Vagina (tissue), 2 donors: Measurements from ENCODE around the gene FBXO2. TPM values are rescaled to one million over a fixed set of nuclear protein-coding genes. Genes with fewer than 3 reads are reported as not detected.
"Not testable (repeated sequence)": the region's sequence is repeated elsewhere in the genome, so short reads cannot be mapped to it uniquely, and the experiment has no call there.

Experiments used
- DNase-seq, 2 donors: peaks; one replicate each; pipeline ENCODE4 v3.0.0-alpha.2; 2017; ENCODE audit errors: extremely low spot score in 2 of 2
- H3K27ac ChIP-seq: fragments of 200-600 bp; sonication (generic); one replicate; pipeline ENCODE4 v1.5.1; 2019
- H3K27me3 ChIP-seq: fragments of 200-600 bp; sonication (generic); one replicate; pipeline ENCODE4 v1.5.1; 2019
- H3K36me3 ChIP-seq, 2 donors: fragments of 200-600 bp; sonication (generic); one replicate each; pipeline ENCODE4 v1.5.1; 2017 to 2019
- H3K4me1 ChIP-seq: fragments of 200-600 bp; sonication (generic); one replicate; pipeline ENCODE4 v1.5.1; 2019
- H3K4me3 ChIP-seq, 2 donors: fragments of 200-600 bp; sonication (generic); 1 replicate in 1 of 2; 2 replicates in 1 of 2; pipeline ENCODE4 v1.5.1; 2016 to 2019
- H3K9me3 ChIP-seq: fragments of 200-600 bp; sonication (generic); one replicate; pipeline ENCODE4 v1.5.1; 2019
- POLR2A ChIP-seq, 2 donors: fragments of 450-650 bp; IDR thresholded peaks; one replicate each; pipeline ENCODE4 v1.6.1; 2017; ENCODE audit warnings: antibody characterized with exemption in 2 of 2, mild to moderate bottlenecking in 2 of 2, moderate library complexity in 2 of 2
- POLR2AphosphoS5 ChIP-seq, 2 donors: sonication (generic); formaldehyde crosslinking; IDR thresholded peaks; one replicate each; pipeline ENCODE4 v1.9.0; 2017; ENCODE audit warnings: antibody characterized with exemption in 2 of 2, mild to moderate bottlenecking in 2 of 2, low read depth in 1 of 2; ENCODE audit not compliant: insufficient read depth in 1 of 2
- intact Hi-C: fragments of 100-400 bp; cut with DNase I; formaldehyde crosslinking; loops from one replicate; pipeline ENCODE4 v1.15.1; 2023
- total RNA-seq: library from RNA; depleted of rRNA; stranded (reverse); fragments of >200 nt; gene quantifications from one replicate; pipeline ENCODE4 v1.2.3, GENCODE V29; 2016
- TF ChIP-seq, protein P1 (sequence below), 3 experiments: fragments of 450-650 bp in 2 of 3; fragments of 200-600 bp in 1 of 3; sonication (generic) in 1 of 3; IDR thresholded peaks; one replicate each; pipeline ENCODE4 v1.5.1; 2017 to 2019; ENCODE audit warnings: antibody characterized with exemption in 3 of 3, mild to moderate bottlenecking in 2 of 3, moderate library complexity in 2 of 3

The FBXO2 gene
- total RNA-seq, 1 donor from 2014 or later: 27.3 TPM

- Histone ChIP-seq H3K9me3 (no peaks in the 10 kb centered on the region), H3K4me1 (no peaks in the 10 kb centered on the region), H3K27ac (no peak overlapping the region), H3K27me3 (no peaks in the 10 kb centered on the region), H3K4me3 (no peak overlapping the region), H3K36me3 (no peaks in the 10 kb centered on the region)
- DNase-seq: no peak
- intact Hi-C loops: loop anchor here (10.0 kb wide), 1 partner anchor 287 kb away; no protein-coding TSS in a partner anchor
- TF ChIP-seq, protein P1, sequence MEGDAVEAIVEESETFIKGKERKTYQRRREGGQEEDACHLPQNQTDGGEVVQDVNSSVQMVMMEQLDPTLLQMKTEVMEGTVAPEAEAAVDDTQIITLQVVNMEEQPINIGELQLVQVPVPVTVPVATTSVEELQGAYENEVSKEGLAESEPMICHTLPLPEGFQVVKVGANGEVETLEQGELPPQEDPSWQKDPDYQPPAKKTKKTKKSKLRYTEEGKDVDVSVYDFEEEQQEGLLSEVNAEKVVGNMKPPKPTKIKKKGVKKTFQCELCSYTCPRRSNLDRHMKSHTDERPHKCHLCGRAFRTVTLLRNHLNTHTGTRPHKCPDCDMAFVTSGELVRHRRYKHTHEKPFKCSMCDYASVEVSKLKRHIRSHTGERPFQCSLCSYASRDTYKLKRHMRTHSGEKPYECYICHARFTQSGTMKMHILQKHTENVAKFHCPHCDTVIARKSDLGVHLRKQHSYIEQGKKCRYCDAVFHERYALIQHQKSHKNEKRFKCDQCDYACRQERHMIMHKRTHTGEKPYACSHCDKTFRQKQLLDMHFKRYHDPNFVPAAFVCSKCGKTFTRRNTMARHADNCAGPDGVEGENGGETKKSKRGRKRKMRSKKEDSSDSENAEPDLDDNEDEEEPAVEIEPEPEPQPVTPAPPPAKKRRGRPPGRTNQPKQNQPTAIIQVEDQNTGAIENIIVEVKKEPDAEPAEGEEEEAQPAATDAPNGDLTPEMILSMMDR (IDR thresholded peaks at IDR 0.05): no peak
- TF ChIP-seq POLR2A (IDR thresholded peaks at IDR 0.05): no peak
- TF ChIP-seq POLR2AphosphoS5 (IDR thresholded peaks at IDR 0.05; ENCODE audit: insufficient read depth in 1 of 2, low read depth in 1 of 2): no peak
Observed at GRCh38 chr1:11611638-11612327, 42.4 kb downstream of the FBXO2 start.

DNA sequence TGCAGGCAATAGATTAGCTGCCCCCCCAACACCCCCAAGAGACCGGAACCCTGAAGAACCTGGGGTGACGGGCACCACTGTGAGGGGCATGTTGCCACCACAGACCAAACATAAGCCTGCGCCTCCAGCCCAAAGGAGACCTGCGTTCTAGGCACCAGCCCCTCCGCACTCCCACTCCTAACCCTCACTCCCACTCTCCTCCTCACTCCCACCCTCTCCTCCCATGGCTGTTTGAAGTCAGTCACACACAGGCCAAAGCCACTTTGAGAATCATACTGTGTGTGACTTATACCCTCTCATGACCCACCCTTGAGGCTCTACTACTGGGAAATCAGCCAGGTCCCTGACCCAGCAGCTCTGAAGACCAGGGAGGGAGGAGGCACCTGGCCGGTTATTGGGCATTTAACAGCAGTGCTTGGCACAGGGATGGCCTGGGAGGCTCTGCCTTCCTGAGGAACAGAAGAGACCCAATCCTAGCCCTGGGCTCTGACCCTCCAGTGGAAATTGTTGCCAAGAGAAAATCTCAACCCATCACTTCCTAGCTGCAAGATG, 43.5 kb downstream of the FBXO2 start:
- no peaks in the 10 kb centered on the region for H3K27me3 ChIP-seq
- no peak overlapping the region for H3K4me3 ChIP-seq
- TF ChIP-seq, protein P1 (IDR thresholded peaks at IDR 0.05): no peak
- TF ChIP-seq POLR2AphosphoS5 (IDR thresholded peaks at IDR 0.05; ENCODE audit: insufficient read depth in 1 of 2, low read depth in 1 of 2) (no peak), POLR2A (IDR thresholded peaks at IDR 0.05) (no peak)
- H3K27ac ChIP-seq: no peak overlapping the region
- no peak for DNase-seq
- no peaks in the 10 kb centered on the region for H3K4me1 ChIP-seq
- no peaks in the 10 kb centered on the region for H3K36me3 ChIP-seq
- no peaks in the 10 kb centered on the region for H3K9me3 ChIP-seq
- intact Hi-C loops: loop anchor here (10.0 kb wide), 1 partner anchor 286 kb away; no protein-coding TSS in a partner anchor

DNA sequence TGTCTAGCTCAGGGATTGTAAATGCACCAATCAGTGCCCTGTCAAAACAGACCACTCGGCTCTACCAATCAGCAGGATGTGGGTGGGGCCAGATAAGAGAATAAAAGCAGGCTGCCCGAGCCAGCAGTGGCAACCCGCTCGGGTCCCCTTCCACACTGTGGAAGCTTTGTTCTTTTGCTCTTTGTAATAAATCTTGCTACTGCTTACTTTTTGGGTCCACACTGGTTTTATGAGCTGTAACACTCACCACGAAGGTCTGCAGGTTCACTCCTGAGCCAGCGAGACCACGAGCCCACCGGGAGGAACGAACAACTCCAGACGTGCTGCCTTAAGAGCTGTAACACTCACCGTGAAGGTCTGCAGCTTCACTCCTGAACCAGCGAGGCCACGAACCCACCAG, 44.9 kb downstream of the FBXO2 start:
- H3K36me3 ChIP-seq, DNase-seq, H3K4me3 ChIP-seq, H3K27me3 ChIP-seq, intact Hi-C loops, H3K9me3 ChIP-seq, H3K27ac ChIP-seq, H3K4me1 ChIP-seq: not testable (repeated sequence)

DNA sequence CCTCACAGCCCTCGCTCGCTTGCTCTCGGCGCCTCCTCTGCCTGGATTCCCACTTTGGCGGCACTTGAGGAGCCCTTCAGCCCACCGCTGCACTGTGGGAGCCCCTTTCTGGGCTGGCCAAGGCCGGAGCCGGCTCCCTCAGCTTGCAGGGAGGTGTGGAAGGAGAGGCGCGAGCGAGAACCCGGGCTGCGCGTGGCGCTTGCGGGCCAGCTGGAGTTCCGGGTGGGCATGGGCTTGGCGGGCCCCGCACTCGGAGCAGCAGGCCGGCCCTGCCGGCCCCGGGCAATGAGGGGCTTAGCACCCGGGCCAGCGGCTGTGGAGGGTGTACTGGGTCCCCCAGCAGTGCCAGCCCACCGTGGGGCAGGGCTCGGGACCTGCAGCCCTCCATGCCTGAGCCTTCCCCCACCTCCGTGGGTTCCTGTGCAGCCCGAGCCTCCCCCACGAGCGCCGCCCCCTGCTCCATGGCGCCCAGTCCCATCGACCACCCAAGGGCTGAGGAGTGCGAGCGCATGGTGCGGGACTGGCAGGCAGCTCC, 45.6 kb downstream of the FBXO2 start:
- H3K4me3 ChIP-seq, DNase-seq, H3K4me1 ChIP-seq, H3K27ac ChIP-seq, H3K27me3 ChIP-seq, H3K9me3 ChIP-seq, intact Hi-C loops, H3K36me3 ChIP-seq: not testable (repeated sequence)

DNA sequence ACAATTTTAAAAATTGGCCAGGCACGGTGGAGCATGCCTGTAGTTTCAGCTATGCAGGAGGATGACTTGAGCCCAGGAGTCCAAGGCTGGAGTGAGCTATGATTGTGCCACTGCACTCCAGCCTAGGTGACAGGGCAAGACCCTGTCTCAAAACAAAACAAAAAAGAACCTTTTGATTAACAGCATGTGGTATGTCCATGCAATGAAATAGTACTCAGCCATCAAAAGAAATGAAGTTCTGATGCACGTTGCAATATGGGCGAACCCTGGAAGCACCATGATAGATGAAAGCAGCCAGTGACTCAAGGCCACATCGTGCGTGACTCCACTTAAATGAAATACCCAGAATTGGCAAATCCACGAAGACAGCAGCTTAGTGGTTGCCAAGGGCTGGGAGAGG, 47.5 kb downstream of the FBXO2 start:
- Histone ChIP-seq H3K4me1 (no peaks in the 10 kb centered on the region), H3K9me3 (no peaks in the 10 kb centered on the region), H3K4me3 (no peak overlapping the region), H3K27me3 (no peaks in the 10 kb centered on the region), H3K36me3 (no peaks in the 10 kb centered on the region), H3K27ac (no peak overlapping the region)
- intact Hi-C loops: no loop called here
- no peak for DNase-seq
- no peak for TF ChIP-seq POLR2AphosphoS5 (IDR thresholded peaks at IDR 0.05; ENCODE audit: insufficient read depth in 1 of 2, low read depth in 1 of 2)
- TF ChIP-seq, protein P1 (IDR thresholded peaks at IDR 0.05): no peak
- no peak for TF ChIP-seq POLR2A (IDR thresholded peaks at IDR 0.05)

GRCh38 chr1:11602981-11603380, 51.2 kb downstream of the FBXO2 start:
- Histone ChIP-seq H3K27me3 (no peaks in the 10 kb centered on the region), H3K27ac (no peak overlapping the region), H3K4me1 (no peaks in the 10 kb centered on the region), H3K9me3 (no peaks in the 10 kb centered on the region), H3K36me3 (no peaks in the 10 kb centered on the region), H3K4me3 (no peak overlapping the region)
- intact Hi-C loops: no loop called here
- no peak for DNase-seq
- no peak for TF ChIP-seq POLR2A (IDR thresholded peaks at IDR 0.05)
- TF ChIP-seq, protein P1 (IDR thresholded peaks at IDR 0.05): no peak
